ENCODE measurements around the gene EPB41L4A. TPM values are rescaled to one million over a fixed set of nuclear protein-coding genes. Genes with fewer than 3 reads are reported as not detected.
A peak's percentile ranks its signal among the peaks of the same experiment; 100 is the strongest.

Gene EPB41L4A
- polyA plus RNA-seq, 1 donor (not counting 4 experiments of a cell fraction or from before 2014, with no cell fraction given) = 3.5 TPM

GRCh38 chr5:112161392-112161748, 257.7 kb downstream of the EPB41L4A start:
- Histone ChIP-seq H4K20me1 (ENCODE audit: control insufficient read depth, extremely low read depth, insufficient read depth, low read length) (no peaks in the 10 kb centered on the region), H2AFZ (ENCODE audit: control insufficient read depth, low read length) (no peak overlapping the region), H3K9me3 (ENCODE audit: control insufficient read depth, low read depth, low read length) (no peaks in the 10 kb centered on the region), H3K9me1 (ENCODE audit: control insufficient read depth, extremely low read depth, insufficient read depth, low read length) (no peaks in the 10 kb centered on the region), H3K27me3 (ENCODE audit: control insufficient read depth, extremely low read depth, insufficient read depth, low read length) (no peaks in the 10 kb centered on the region), H3K4me3 (ENCODE audit: control insufficient read depth in 2 of 3, extremely low read depth in 1 of 3, insufficient read depth in 2 of 3, low read depth in 1 of 3, low read length in 3 of 3) (peak overlapping the region; percentile 71 to 93 (median 75)), H3K79me2 (ENCODE audit: control insufficient read depth, insufficient read depth, low read length) (peaks cover 21% of the 10 kb centered on the region), H3K27ac (ENCODE audit: control insufficient read depth, insufficient read depth, low read length) (peak overlapping the region; percentile 93), H3K4me1 (ENCODE audit: control insufficient read depth, extremely low read depth, insufficient read depth, low read length) (peaks cover 8% of the 10 kb centered on the region), H3K4me2 (ENCODE audit: control insufficient read depth, extremely low read depth, insufficient read depth, low read depth, low read length) (peak overlapping the region; percentile 72), H3K36me3 (ENCODE audit: control insufficient read depth in 2 of 2, extremely low read depth in 1 of 2, insufficient read depth in 2 of 2, low read length in 2 of 2) (peaks cover 16 to 29% of the 10 kb centered on the region in 2 experiments), H3K9ac (ENCODE audit: control insufficient read depth, extremely low read depth, insufficient read depth, low read length) (peak overlapping the region; percentile 98)
- FAIRE-seq (peak; percentile 56), DNase-seq (ENCODE audit: low read depth, low spot score) (no peak)
- dilution Hi-C loops (cut with MboI; ENCODE audit: extremely low pct_ligation_motif_present, low sequenced_read_pairs) = no loop called here
- TF ChIP-seq EZH2 (IDR thresholded peaks at IDR 0.05; ENCODE audit: low read length) (no peak), CTCF (optimal IDR thresholded peaks at IDR 0.05 in 1 of 3, IDR thresholded peaks at IDR 0.05 in 1 of 3, conservative IDR thresholded peaks at IDR 0.05 in 1 of 3; ENCODE audit: extremely low read depth in 1 of 3, insufficient read depth in 2 of 3, low read length in 3 of 3) (no peak)

DNA sequence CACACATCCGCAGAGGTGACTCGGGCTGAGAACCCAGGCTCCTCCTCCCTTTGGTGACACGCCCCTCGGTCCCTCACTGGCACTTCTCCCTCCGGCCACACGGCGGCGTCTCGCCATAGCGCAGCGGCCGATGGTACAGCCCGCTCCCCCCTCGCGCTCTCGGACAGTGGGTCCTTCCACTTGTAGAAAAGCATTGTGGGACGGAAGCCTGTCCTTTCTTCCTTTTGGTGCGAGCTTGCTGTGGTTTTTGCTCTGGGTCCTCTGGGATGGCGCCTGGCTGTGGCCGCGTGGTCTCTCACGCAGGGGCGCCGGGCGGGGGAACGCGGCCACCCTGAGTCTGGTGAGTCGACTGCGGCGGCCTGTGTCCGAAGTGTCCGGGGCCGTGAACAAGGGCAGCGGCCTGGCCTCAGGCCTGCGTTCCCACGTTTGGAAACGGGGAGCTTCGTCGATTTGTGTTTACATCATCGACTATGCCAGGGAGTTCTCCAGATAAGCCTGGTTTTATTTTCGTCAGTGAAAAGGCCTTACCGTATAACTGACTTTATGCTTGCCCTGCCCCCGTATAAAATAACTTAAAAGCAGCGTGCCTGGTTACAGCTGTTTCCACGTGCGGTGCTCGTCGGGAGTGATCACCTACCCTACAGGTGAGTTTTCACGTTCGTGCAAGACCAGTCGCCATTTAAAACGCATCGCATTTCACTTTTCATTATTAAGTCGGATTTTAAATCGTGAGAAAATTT, 258.3 kb downstream of the EPB41L4A start:
- Histone ChIP-seq H4K20me1 (ENCODE audit: control insufficient read depth, extremely low read depth, insufficient read depth, low read length) (no peaks in the 10 kb centered on the region), H3K27ac (ENCODE audit: control insufficient read depth, insufficient read depth, low read length) (peak overlapping the region; percentile 93)

More for the DNA sequence above, 258.3 kb downstream of the EPB41L4A start:
- Histone ChIP-seq H3K79me2 (ENCODE audit: control insufficient read depth, insufficient read depth, low read length) (peaks cover 21% of the 10 kb centered on the region), H3K4me1 (ENCODE audit: control insufficient read depth, extremely low read depth, insufficient read depth, low read length) (peaks cover 8% of the 10 kb centered on the region), H3K36me3 (ENCODE audit: control insufficient read depth in 2 of 2, extremely low read depth in 1 of 2, insufficient read depth in 2 of 2, low read length in 2 of 2) (peaks cover 14 to 29% of the 10 kb centered on the region in 2 experiments), H3K4me2 (ENCODE audit: control insufficient read depth, extremely low read depth, insufficient read depth, low read depth, low read length) (peak overlapping the region; percentile 72), H3K9me1 (ENCODE audit: control insufficient read depth, extremely low read depth, insufficient read depth, low read length) (no peaks in the 10 kb centered on the region), H3K4me3 (ENCODE audit: control insufficient read depth in 2 of 3, extremely low read depth in 1 of 3, insufficient read depth in 2 of 3, low read depth in 1 of 3, low read length in 3 of 3) (peak overlapping the region; percentile 71 to 93 (median 75)), H3K27me3 (ENCODE audit: control insufficient read depth, extremely low read depth, insufficient read depth, low read length) (no peaks in the 10 kb centered on the region), H2AFZ (ENCODE audit: control insufficient read depth, low read length) (peak overlapping the region; percentile 54), H3K9ac (ENCODE audit: control insufficient read depth, extremely low read depth, insufficient read depth, low read length) (peak overlapping the region; percentile 98), H3K9me3 (ENCODE audit: control insufficient read depth, low read depth, low read length) (no peaks in the 10 kb centered on the region)
- FAIRE-seq (peak; percentile 41), DNase-seq (ENCODE audit: low read depth, low spot score) (no peak)
- TF ChIP-seq CTCF (optimal IDR thresholded peaks at IDR 0.05 in 1 of 3, IDR thresholded peaks at IDR 0.05 in 1 of 3, conservative IDR thresholded peaks at IDR 0.05 in 1 of 3; ENCODE audit: extremely low read depth in 1 of 3, insufficient read depth in 2 of 3, low read length in 3 of 3) = peak; percentile 99 to 100 (median 100)
- no peak for TF ChIP-seq EZH2 (IDR thresholded peaks at IDR 0.05; ENCODE audit: low read length)
- dilution Hi-C loops (cut with MboI; ENCODE audit: extremely low pct_ligation_motif_present, low sequenced_read_pairs) = no loop called here

All from keratinocyte (primary cell).